ENCODE results near the gene HLX.

The HLX gene

DNA sequence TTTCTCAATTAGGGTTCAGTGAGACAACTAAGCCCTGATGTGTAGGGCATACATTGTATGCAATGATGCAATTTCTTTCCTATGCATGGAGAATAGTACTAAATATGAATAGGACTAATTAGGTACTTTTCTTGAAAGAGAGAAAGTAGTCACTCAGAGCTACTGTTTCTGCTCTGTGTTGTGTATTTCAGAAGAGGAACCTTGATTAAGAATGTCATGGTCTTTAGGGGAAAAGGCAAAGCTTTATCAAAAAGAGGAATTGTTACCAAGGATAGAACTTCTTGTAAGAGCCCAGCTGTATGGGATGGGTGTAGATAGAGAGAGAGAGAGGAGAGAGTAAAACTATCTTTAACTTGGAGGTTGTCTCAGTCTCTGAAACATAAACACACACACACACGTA lies 49.1 kb downstream of the HLX start:
- no peak for DNase-seq

DNA sequence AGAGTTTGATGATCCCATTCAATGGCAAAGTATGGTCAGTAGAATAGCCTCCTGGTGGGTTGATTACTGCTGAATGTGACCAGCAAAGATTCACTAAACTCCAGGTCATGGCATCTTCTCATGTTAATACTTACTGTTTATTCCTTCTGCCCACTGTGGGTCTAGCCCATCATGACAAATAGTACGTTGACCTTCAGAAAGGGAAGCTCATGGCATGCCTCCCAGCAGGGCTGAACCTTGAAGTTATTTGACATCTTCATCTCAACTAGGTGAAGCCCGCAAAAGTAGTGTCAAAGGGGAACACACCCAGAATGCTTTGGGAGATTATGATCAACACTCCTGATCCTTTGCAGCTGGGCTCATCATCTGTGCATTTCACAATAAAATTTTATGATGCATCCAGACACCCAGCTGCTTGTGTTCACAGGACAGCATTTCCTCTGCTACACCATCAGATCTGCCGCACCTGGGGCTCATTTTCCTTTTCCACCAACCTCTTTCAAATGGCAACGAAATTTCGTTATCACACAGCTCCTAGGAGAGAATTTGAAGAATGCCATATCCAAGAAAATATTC lies 49.6 kb downstream of the HLX start:
- DNase-seq, result no peak

DNA sequence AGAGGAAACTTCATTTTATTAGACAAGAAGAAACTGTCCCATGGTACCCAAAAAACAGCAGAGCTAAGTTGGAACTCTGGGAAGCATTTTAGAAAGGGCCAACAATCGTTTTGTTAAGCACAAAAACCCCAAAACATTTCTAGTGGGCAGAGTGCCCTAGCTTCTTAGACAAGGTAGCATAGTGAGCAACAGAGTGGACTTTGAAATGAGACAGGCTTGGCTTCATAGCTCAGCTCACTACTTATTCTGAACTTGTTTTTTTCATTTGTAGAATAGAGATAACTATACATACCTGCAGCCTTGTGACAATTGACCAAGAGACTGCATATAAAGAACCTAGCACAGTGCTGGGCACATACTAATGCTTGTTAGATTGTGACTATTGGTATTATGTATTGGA lies 50.1 kb downstream of the HLX start:
- no peak for DNase-seq
